GM12873 (cell line): ENCODE data around the gene CPOX.

Source experiments
- TF ChIP-seq, protein P1 (sequence below): IDR thresholded peaks from 2 replicates; pipeline ENCODE4 v1.5.1; 2012; ENCODE audit warnings: low read depth, mild to moderate bottlenecking, moderate library complexity, low read length, control low read depth; ENCODE audit not compliant: insufficient read depth; ENCODE audit errors: missing control alignments

The CPOX gene

DNA sequence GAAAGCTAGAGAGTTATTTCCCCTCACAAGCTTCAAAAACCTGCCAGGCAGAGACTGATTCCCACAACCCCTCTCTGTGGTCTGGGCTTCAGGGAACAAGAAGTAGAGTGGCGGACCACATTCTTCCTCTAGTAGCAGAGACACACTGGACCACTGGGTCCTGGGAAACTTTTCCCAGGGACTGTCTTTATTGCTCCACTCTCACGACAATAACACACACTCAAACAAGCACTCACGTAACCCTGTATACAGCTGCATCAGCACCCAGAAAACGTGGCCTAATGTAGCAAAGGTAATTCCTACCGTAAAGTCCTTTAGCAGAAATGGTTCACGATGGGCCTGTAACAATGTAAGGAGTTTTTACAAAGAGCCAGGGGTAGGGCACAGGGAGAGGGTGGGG, 27.6 kb downstream of the CPOX start:
- TF ChIP-seq, protein P1, sequence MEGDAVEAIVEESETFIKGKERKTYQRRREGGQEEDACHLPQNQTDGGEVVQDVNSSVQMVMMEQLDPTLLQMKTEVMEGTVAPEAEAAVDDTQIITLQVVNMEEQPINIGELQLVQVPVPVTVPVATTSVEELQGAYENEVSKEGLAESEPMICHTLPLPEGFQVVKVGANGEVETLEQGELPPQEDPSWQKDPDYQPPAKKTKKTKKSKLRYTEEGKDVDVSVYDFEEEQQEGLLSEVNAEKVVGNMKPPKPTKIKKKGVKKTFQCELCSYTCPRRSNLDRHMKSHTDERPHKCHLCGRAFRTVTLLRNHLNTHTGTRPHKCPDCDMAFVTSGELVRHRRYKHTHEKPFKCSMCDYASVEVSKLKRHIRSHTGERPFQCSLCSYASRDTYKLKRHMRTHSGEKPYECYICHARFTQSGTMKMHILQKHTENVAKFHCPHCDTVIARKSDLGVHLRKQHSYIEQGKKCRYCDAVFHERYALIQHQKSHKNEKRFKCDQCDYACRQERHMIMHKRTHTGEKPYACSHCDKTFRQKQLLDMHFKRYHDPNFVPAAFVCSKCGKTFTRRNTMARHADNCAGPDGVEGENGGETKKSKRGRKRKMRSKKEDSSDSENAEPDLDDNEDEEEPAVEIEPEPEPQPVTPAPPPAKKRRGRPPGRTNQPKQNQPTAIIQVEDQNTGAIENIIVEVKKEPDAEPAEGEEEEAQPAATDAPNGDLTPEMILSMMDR = no peak

DNA sequence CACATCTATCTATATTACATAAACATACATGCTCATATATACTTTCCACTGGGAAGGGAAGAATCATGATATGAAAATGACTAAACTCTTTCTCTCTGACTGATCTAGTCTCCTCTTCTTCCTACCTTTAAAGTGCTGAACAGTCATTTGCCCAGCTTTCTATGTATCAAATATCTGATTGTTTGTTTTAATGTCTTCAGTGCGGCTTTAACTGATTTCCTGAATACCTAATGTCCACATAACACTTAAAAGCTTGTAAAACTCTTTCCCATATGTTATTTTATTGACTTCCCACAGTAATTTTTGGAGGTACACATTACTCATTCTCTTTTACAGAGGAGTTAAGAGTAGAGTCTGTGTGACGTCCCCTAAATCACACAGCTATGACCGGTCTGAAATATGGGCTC, 28.2 kb downstream of the CPOX start:
- TF ChIP-seq, protein P1 = no peak

DNA sequence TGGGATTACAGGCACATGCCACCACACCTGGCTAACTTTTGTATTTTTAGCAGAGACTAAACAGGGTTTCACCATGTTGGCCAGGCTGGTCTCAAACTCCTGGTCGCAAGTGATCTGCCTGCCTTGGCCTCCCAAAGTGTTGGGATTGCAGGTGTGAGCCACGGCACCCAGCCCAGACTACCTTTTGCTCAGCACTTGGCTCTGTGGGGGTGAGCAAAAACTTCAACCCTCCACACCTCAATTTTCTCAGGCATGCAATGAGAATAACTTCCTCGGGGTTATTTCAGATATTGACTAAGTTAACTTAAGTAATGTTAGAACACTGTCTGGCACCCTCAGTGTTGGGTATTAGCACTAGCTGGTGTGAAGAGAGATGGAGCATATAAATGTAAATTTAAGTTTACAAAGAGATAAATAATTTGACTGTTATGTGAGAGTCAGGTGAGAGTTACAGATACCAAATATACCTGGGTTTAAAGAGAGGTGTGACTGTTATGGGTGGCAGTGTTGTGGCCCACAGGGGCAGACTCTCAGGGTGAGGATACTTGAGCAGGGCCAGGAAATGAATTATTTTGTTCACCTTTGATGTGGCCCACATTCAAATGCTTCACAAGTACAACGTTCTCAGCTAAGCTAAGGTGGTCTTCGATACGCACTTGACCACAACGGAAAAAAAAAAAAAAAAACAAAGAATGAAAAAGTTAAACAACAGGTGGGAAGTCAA, 29.0 kb downstream of the CPOX start:
- TF ChIP-seq, protein P1 = no peak

DNA sequence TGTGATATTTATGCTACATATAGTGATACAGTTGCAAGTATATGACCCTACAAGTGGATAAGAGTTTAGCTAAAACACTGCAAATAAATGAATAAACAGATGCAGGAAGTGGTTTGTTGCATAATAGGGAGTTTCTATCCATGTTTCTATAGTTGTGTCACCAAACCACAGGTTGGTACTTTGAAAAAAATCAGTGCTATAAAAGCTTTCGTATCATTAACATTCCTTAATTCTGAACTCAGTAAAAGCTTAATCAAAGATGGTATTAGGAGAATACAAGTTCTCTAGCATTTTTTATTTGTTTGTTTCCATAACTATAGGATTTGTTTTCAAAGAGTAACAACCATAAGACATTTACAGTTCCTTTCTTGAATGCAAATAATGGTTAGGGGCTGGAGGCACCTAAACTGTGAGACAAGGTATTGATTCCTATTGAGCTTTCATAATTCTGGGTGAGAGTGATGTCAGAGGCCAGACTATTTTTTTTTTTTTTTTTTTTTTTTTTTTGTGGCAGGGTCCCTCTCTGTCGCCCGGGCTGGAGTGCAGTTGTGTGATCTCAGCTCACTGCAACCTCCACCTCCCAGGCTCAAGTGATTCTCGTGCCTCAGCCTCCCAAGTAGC, 29.6 kb downstream of the CPOX start:
- TF ChIP-seq, protein P1 = no peak

DNA sequence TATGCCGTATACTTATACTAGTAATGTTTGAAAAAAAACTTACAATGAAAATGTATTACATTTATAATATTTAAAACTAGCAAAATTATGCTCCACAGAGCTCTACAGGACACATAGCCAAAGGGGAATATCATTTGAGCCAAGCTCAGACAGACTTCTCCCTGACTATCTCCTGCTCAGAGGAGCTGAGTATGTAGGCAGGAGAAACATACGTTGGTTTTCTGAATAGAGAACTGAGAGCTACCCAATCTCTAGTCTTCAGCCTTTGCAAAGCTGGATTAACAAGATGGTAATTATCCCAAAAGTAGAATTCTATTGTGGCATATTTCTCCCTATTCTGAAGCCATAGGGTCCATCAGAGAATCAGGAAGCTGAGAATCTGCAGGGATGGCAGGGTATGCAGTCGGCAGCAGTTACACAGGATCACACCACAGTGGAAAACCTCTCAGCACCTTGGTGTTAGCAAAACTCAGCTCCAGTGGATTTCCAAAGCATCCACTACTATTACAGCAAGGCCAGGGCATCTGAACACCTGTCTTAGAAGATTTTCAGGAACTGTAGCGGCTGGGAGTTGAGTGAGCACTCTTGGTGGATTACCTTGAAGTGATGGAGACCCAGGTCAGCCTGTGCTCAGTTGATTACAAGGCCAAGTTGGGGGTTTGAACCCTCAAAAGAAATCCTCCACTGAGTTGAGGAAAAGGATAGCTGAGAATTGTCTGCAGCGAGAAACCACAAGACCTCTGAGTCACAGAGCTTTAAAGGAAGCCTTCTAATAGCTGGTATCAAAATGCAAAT, 31.5 kb downstream of the CPOX start:
- TF ChIP-seq, protein P1 = no peak

DNA sequence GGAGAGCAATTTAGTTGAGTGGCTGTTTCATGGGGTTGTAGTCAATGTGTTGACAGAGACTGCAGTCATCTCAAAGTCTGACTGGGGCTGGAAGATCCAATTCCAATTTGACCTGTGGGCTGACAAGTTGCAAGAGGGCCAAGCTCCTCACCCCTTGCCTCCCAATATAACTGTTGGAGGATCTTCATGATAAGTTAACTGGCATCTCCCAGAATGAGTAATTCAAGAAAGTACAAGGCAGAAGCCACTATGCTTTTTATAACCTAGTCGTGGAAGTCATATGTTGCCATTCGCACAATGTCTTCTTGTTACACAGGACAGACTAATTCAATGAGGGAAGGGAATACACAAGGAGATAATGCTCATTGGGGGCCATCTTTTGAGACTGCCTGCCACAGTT, 32.5 kb downstream of the CPOX start:
- TF ChIP-seq, protein P1 = no peak
